Measurements from ENCODE around the gene RABAC1. TPM values are rescaled to one million over a fixed set of nuclear protein-coding genes. Genes with fewer than 3 reads are reported as not detected.
A peak's percentile ranks its signal among the peaks of the same experiment; 100 is the strongest.

The RABAC1 gene
- total and polyA plus RNA-seq, 2 of the 4 experiments (the other 2 are of a cell fraction): 117 to 276 TPM

DNA sequence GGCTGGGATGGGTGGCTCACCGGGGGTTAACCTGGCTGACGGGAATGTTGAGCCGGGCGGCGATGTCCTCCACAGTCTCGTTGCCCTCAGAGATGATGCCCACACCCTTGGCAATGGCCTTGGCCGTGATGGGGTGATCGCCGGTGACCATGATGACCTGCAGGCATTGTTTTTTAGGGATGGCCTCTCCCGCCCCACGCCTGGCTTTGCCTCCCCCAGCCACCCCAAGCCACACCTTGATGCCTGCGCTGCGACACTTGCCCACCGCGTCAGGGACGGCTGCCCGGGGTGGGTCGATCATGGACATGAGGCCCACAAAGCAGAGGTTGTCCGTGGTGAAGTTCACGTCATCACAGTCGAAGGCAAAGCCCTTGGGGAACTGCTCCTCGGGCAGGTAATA, 18.8 kb upstream of the RABAC1 start:
- Histone ChIP-seq H3K56ac (ENCODE audit: extremely low read depth, insufficient read depth, low read length) (no peak overlapping the region), H4K5ac (ENCODE audit: low read depth, low read length) (no peak overlapping the region), H3K9me3 (ENCODE audit: control insufficient read depth, insufficient read depth, low read length) (no peaks in the 10 kb centered on the region), H3K79me1 (ENCODE audit: low read depth in 1 of 2, low read length in 2 of 2) (no peaks in the 10 kb centered on the region), H3K4me1 (ENCODE audit: control insufficient read depth, insufficient read depth, low read length) (no peaks in the 10 kb centered on the region), H3K36me3 (ENCODE audit: control insufficient read depth, insufficient read depth, low read length) (no peaks in the 10 kb centered on the region), H2BK20ac (ENCODE audit: low read depth, low read length) (no peak overlapping the region), H3K4me3 (ENCODE audit: insufficient read depth, low read depth, low read length) (no peak overlapping the region), H3K14ac (replicated peaks; ENCODE audit: low read depth, low read length) (no peak overlapping the region), H4K91ac (ENCODE audit: insufficient read depth, low read depth, low read length) (no peak overlapping the region), H3K9ac (ENCODE audit: low read depth, low read length) (no peak overlapping the region), H3K23ac (ENCODE audit: low read depth, low read length) (no peak overlapping the region), H2AFZ (replicated peaks; ENCODE audit: low read length, poor library complexity) (no peak overlapping the region), H3K27ac (ENCODE audit: insufficient read depth, low read length) (no peak overlapping the region), H3K18ac (ENCODE audit: low read depth, low read length) (no peak overlapping the region), H2AK5ac (ENCODE audit: low read depth, low read length) (no peak overlapping the region), H4K8ac (ENCODE audit: low read depth in 2 of 2, low read length in 2 of 2) (no peak overlapping the region), H4K20me1 (ENCODE audit: insufficient read depth, low read length) (no peaks in the 10 kb centered on the region), H3K27me3 (ENCODE audit: control insufficient read depth, insufficient read depth, low read length) (peaks cover 30% of the 10 kb centered on the region), H3K4me2 (ENCODE audit: low read depth, low read length) (no peak overlapping the region), H2BK120ac (ENCODE audit: low read depth, low read length) (no peak overlapping the region), H2BK15ac (ENCODE audit: low read depth, low read length) (no peak overlapping the region), H3K9me1 (ENCODE audit: insufficient read depth, low read length) (no peaks in the 10 kb centered on the region), H2AK9ac (replicated peaks; ENCODE audit: low read depth, low read length, poor library complexity) (peak overlapping the region; percentile 6), H3K4ac (ENCODE audit: low read depth, low read length) (no peak overlapping the region), H2BK5ac (ENCODE audit: low read depth, low read length, poor library complexity, severe bottlenecking) (no peak overlapping the region)
- intact Hi-C loops (cut with micrococcal nuclease): no loop called here
- dilution Hi-C loops (cut with HindIII; ENCODE audit: low sequenced_read_pairs, unreplicated experiment): no loop called here
- TF ChIP-seq BHLHE40 (IDR thresholded peaks at IDR 0.05; ENCODE audit: low read depth, low read length): no peak
- no peak for TF ChIP-seq MAFK (IDR thresholded peaks at IDR 0.05; ENCODE audit: low read depth, low read length)
- no peak for TF ChIP-seq RFX5 (IDR thresholded peaks at IDR 0.05; ENCODE audit: low read depth, low read length)
- TF ChIP-seq SMC3 (IDR thresholded peaks at IDR 0.05; ENCODE audit: low read depth, low read length): no peak
- TF ChIP-seq RAD21 (IDR thresholded peaks at IDR 0.05; ENCODE audit: low read length): no peak
- no peak for TF ChIP-seq CHD1 (IDR thresholded peaks at IDR 0.05; ENCODE audit: low read depth, low read length)
- TF ChIP-seq FOS (IDR thresholded peaks at IDR 0.05; ENCODE audit: low read depth, low read length): no peak
- TF ChIP-seq NFE2L2 (IDR thresholded peaks at IDR 0.05; ENCODE audit: low read depth, low read length): no peak
- TF ChIP-seq, protein P1, sequence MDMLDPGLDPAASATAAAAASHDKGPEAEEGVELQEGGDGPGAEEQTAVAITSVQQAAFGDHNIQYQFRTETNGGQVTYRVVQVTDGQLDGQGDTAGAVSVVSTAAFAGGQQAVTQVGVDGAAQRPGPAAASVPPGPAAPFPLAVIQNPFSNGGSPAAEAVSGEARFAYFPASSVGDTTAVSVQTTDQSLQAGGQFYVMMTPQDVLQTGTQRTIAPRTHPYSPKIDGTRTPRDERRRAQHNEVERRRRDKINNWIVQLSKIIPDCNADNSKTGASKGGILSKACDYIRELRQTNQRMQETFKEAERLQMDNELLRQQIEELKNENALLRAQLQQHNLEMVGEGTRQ (IDR thresholded peaks at IDR 0.05; ENCODE audit: low read depth, low read length): no peak
- TF ChIP-seq RCOR1 (IDR thresholded peaks at IDR 0.05; ENCODE audit: insufficient replicate concordance, low read length): no peak
- no peak for TF ChIP-seq CTCF (conservative IDR thresholded peaks at IDR 0.05; ENCODE audit: low read depth, low read length)
- no peak for TF ChIP-seq MAZ (IDR thresholded peaks at IDR 0.05; ENCODE audit: borderline replicate concordance, low read depth, low read length)
- TF ChIP-seq ELK1 (IDR thresholded peaks at IDR 0.05; ENCODE audit: borderline replicate concordance, low read depth, low read length): no peak
- TF ChIP-seq CEBPB (IDR thresholded peaks at IDR 0.05; ENCODE audit: low read depth, low read length): no peak
- CTCF ChIA-PET: no interaction called here
- 71% methylated on average over 19 of the region's 22 CpGs; no CpG with 5 or more reads in 1 of the 2 experiments for WGBS, 2 experiments (ENCODE audit: extremely low coverage in 2 of 2, insufficient read length in 1 of 2)
- in situ Hi-C loops (cut with MboI; ENCODE audit: low sequenced_read_pairs): no loop called here
- no TSS peak for BruUV-seq (replicated peaks)
- DNase-seq: no peak
- POLR2A ChIA-PET (ENCODE audit: unreplicated experiment): no interaction called here
- no peak for ATAC-seq (ENCODE audit: low read depth)

Measured in IMR-90 (cell line).